Stimulated activated memory B cell treated with anti-CD40 and anti-IgM and Interleukin-4, amounts not matched to agents 10 μg/mL and 1 μg/mL and 100 μg/mL, for 72 hours (primary cell): ENCODE measurements around the gene TUT1.

Experiments used
- ATAC-seq: fragments of 150-1000 bp; cut with Tn5 transposase; 2 replicates; pipeline ENCODE4 v1.10.0; 2021
- H3K27ac Mint-ChIP-seq: one replicate; pipeline ENCODE4 v1.8.0; 2022; ENCODE audit warnings: mild to moderate bottlenecking, mixed read lengths
- H3K27me3 Mint-ChIP-seq: one replicate; pipeline ENCODE4 v1.8.0; 2022; ENCODE audit warnings: mixed read lengths
- H3K36me3 Mint-ChIP-seq: one replicate; pipeline ENCODE4 v1.8.0; 2022; ENCODE audit warnings: mixed read lengths
- H3K4me1 Mint-ChIP-seq: one replicate; pipeline ENCODE4 v1.8.0; 2022; ENCODE audit warnings: mixed read lengths
- H3K4me3 Mint-ChIP-seq: one replicate; pipeline ENCODE4 v1.8.0; 2022; ENCODE audit warnings: mild to moderate bottlenecking, moderate library complexity, mixed read lengths
- H3K9me3 Mint-ChIP-seq: one replicate; pipeline ENCODE4 v1.8.0; 2022; ENCODE audit warnings: mixed read lengths

The TUT1 gene

GRCh38 chr11:62610814-62611704, 19.7 kb upstream of the TUT1 start:
- H3K9me3 Mint-ChIP-seq = no peaks in the 10 kb centered on the region
- ATAC-seq = no peak
- peak overlapping the region; percentile 94 for H3K27ac Mint-ChIP-seq
- peak overlapping the region; percentile 97 for H3K4me3 Mint-ChIP-seq
- peaks cover 42% of the 10 kb centered on the region for H3K4me1 Mint-ChIP-seq
- H3K27me3 Mint-ChIP-seq = no peaks in the 10 kb centered on the region
- H3K36me3 Mint-ChIP-seq = peaks cover 38% of the 10 kb centered on the region

- no peak for ATAC-seq
- Mint-ChIP-seq H3K4me3 (peak overlapping the region; percentile 97), H3K27me3 (no peaks in the 10 kb centered on the region), H3K36me3 (peaks cover 44% of the 10 kb centered on the region), H3K4me1 (peaks cover 42% of the 10 kb centered on the region), H3K9me3 (no peaks in the 10 kb centered on the region), H3K27ac (peak overlapping the region; percentile 94)
Observed at GRCh38 chr11:62610403-62610802, 19.1 kb upstream of the TUT1 start.

GRCh38 chr11:62608776-62609175, 17.5 kb upstream of the TUT1 start:
- peaks cover 54% of the 10 kb centered on the region for H3K4me1 Mint-ChIP-seq
- no peak overlapping the region for H3K4me3 Mint-ChIP-seq
- H3K36me3 Mint-ChIP-seq = peaks cover 50% of the 10 kb centered on the region
- H3K27ac Mint-ChIP-seq = no peak overlapping the region
- no peak for ATAC-seq
- H3K27me3 Mint-ChIP-seq = no peaks in the 10 kb centered on the region
- H3K9me3 Mint-ChIP-seq = no peaks in the 10 kb centered on the region

- no peak overlapping the region for H3K4me3 Mint-ChIP-seq
- no peaks in the 10 kb centered on the region for H3K9me3 Mint-ChIP-seq
- H3K4me1 Mint-ChIP-seq = peaks cover 62% of the 10 kb centered on the region
- peaks cover 59% of the 10 kb centered on the region for H3K36me3 Mint-ChIP-seq
- peak overlapping the region; percentile 27 for H3K27ac Mint-ChIP-seq
- no peaks in the 10 kb centered on the region for H3K27me3 Mint-ChIP-seq
- ATAC-seq = no peak
Observed at GRCh38 chr11:62607714-62608113, 16.4 kb upstream of the TUT1 start.

GRCh38 chr11:62605902-62606301, 14.6 kb upstream of the TUT1 start:
- Mint-ChIP-seq H3K4me3 (no peak overlapping the region), H3K27ac (no peak overlapping the region), H3K27me3 (no peaks in the 10 kb centered on the region), H3K9me3 (no peaks in the 10 kb centered on the region), H3K36me3 (peaks cover 65% of the 10 kb centered on the region), H3K4me1 (peaks cover 57% of the 10 kb centered on the region)
- no peak for ATAC-seq

- H3K4me1 Mint-ChIP-seq = peaks cover 56% of the 10 kb centered on the region
Observed at GRCh38 chr11:62605467-62605866, 14.1 kb upstream of the TUT1 start.

GRCh38 chr11:62604460-62605120, 13.3 kb upstream of the TUT1 start:
- H3K9me3 Mint-ChIP-seq = peaks cover 2% of the 10 kb centered on the region
- peaks cover 58% of the 10 kb centered on the region for H3K4me1 Mint-ChIP-seq
- no peak for ATAC-seq
- H3K27me3 Mint-ChIP-seq = no peaks in the 10 kb centered on the region
- no peak overlapping the region for H3K4me3 Mint-ChIP-seq
- H3K36me3 Mint-ChIP-seq = peaks cover 73% of the 10 kb centered on the region
- no peak overlapping the region for H3K27ac Mint-ChIP-seq

More at GRCh38 chr11:62605467-62605866, 14.1 kb upstream of the TUT1 start:
- peaks cover 65% of the 10 kb centered on the region for H3K36me3 Mint-ChIP-seq
- no peak overlapping the region for H3K27ac Mint-ChIP-seq
- ATAC-seq = no peak
- H3K9me3 Mint-ChIP-seq = no peaks in the 10 kb centered on the region
- no peak overlapping the region for H3K4me3 Mint-ChIP-seq
- H3K27me3 Mint-ChIP-seq = no peaks in the 10 kb centered on the region

GRCh38 chr11:62603776-62604299, 12.5 kb upstream of the TUT1 start:
- H3K9me3 Mint-ChIP-seq = peaks cover 3% of the 10 kb centered on the region
- no peak for ATAC-seq
- peaks cover 73% of the 10 kb centered on the region for H3K36me3 Mint-ChIP-seq
- no peaks in the 10 kb centered on the region for H3K27me3 Mint-ChIP-seq
- H3K27ac Mint-ChIP-seq = peak overlapping the region; percentile 6
- peak overlapping the region; percentile 25 for H3K4me3 Mint-ChIP-seq
- peaks cover 61% of the 10 kb centered on the region for H3K4me1 Mint-ChIP-seq

- ATAC-seq = no peak
- peaks cover 3% of the 10 kb centered on the region for H3K9me3 Mint-ChIP-seq
- peak overlapping the region; percentile 30 for H3K4me3 Mint-ChIP-seq
- peaks cover 62% of the 10 kb centered on the region for H3K4me1 Mint-ChIP-seq
- H3K27me3 Mint-ChIP-seq = no peaks in the 10 kb centered on the region
- H3K36me3 Mint-ChIP-seq = peaks cover 75% of the 10 kb centered on the region
- peak overlapping the region; percentile 6 for H3K27ac Mint-ChIP-seq
Observed at GRCh38 chr11:62603072-62603408, 11.7 kb upstream of the TUT1 start.

- Mint-ChIP-seq H3K27me3 (no peaks in the 10 kb centered on the region), H3K4me3 (peak overlapping the region; percentile 89), H3K27ac (peak overlapping the region; percentile 86), H3K4me1 (peaks cover 62% of the 10 kb centered on the region), H3K9me3 (peaks cover 3% of the 10 kb centered on the region), H3K36me3 (peaks cover 75% of the 10 kb centered on the region)
- no peak for ATAC-seq
Observed at GRCh38 chr11:62602141-62603071, 11.1 kb upstream of the TUT1 start.

- peaks cover 64% of the 10 kb centered on the region for H3K4me1 Mint-ChIP-seq
- no peaks in the 10 kb centered on the region for H3K27me3 Mint-ChIP-seq
- peak within 1 kb of the TSS; percentile 89 for H3K4me3 Mint-ChIP-seq
- H3K36me3 Mint-ChIP-seq = peaks cover 77% of the 10 kb centered on the region
- ATAC-seq = peak; percentile 91
- peaks cover 3% of the 10 kb centered on the region for H3K9me3 Mint-ChIP-seq
- peak within 1 kb of the TSS; percentile 86 for H3K27ac Mint-ChIP-seq
Observed at GRCh38 chr11:62601372-62602140, 10.2 kb upstream of the TUT1 start, which contains the start of gene MTA2. TSS of gene MTA2 (minus strand) at chr11:62601865. CDS start at chr11:62601450, 415 bp downstream.

- Mint-ChIP-seq H3K4me3 (peak overlapping the region; percentile 89), H3K4me1 (peaks cover 64% of the 10 kb centered on the region), H3K27me3 (no peaks in the 10 kb centered on the region), H3K27ac (peak overlapping the region; percentile 86), H3K9me3 (peaks cover 3% of the 10 kb centered on the region), H3K36me3 (peaks cover 75% of the 10 kb centered on the region)
- peak; percentile 45 for ATAC-seq
Observed at GRCh38 chr11:62601122-62601371, 9.7 kb upstream of the TUT1 start.

GRCh38 chr11:62600367-62601121, 9.2 kb upstream of the TUT1 start:
- ATAC-seq = no peak
- Mint-ChIP-seq H3K4me1 (peaks cover 64% of the 10 kb centered on the region), H3K27me3 (no peaks in the 10 kb centered on the region), H3K9me3 (peaks cover 3% of the 10 kb centered on the region), H3K27ac (peak overlapping the region; percentile 86), H3K4me3 (peak overlapping the region; percentile 89), H3K36me3 (peaks cover 75% of the 10 kb centered on the region)

- Mint-ChIP-seq H3K4me1 (peaks cover 59% of the 10 kb centered on the region), H3K36me3 (peaks cover 74% of the 10 kb centered on the region), H3K4me3 (peak overlapping the region; percentile 89), H3K27me3 (no peaks in the 10 kb centered on the region), H3K9me3 (peaks cover 3% of the 10 kb centered on the region), H3K27ac (peak overlapping the region; percentile 86)
- ATAC-seq = no peak
Observed at GRCh38 chr11:62599901-62600300, 8.6 kb upstream of the TUT1 start.
